ENCODE data around the gene CAB39.

Gene CAB39
- 177 to 433 (median 367) reads per million in 3 experiments for total RNA-seq

- DNase-seq, result peak; percentile 88
Measured at GRCh38 chr2:230712443-230713330, at the start of gene CAB39. CAB39 (plus strand) TSS chr2:230712842; CDS start chr2:230760002, 47,160 bp downstream.

GRCh38 chr2:230664128-230664527 lies 48.5 kb upstream of the CAB39 start:
- DNase-seq, result no peak

DNA sequence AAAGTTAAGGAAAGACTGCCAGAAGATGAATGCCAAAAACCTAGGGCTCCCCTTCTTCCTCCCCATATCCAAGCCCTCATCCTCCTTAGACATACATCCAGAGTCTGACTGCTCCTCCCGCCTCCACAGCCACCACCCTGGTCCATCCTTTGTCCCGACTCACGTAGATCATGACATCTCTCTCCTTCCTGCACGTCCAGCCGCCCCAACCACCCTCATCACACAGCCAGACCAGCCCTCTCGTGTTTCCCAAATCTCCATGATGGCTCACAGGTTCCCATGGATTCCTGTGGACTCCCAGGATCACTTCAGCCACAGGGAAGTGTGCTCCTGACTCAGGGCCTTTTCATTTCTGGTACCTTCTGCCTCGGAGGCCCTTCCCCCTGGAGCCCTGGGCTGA lies 47.8 kb upstream of the CAB39 start:
- DNase-seq, result no peak

DNA sequence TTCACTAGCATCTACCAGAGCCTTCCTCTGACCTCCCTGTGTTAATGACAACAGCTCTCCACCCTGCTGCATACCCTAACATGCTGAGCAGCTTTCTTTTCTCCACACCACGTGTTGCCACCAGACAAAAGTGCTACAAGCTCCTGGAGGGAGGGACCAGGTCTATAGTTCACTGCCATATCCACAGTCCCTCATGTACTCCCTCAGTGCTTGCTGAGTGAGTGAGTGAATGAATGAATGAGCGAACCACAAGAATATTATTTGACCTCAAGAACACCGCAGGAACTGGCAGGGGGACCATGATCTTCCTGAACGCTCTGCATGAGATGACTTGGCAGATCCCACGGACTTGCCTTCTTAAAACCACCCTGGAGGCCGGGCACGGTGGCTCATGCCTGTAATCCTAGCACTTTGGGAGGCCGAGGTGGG lies 47.4 kb upstream of the CAB39 start:
- DNase-seq, result no peak

- DNase-seq, result no peak
Measured at GRCh38 chr2:230666446-230666845, 46.2 kb upstream of the CAB39 start.

- no peak for DNase-seq
Measured at GRCh38 chr2:230666885-230667712, 45.5 kb upstream of the CAB39 start.

GRCh38 chr2:230668184-230668938 lies 44.3 kb upstream of the CAB39 start:
- no peak for DNase-seq

DNA sequence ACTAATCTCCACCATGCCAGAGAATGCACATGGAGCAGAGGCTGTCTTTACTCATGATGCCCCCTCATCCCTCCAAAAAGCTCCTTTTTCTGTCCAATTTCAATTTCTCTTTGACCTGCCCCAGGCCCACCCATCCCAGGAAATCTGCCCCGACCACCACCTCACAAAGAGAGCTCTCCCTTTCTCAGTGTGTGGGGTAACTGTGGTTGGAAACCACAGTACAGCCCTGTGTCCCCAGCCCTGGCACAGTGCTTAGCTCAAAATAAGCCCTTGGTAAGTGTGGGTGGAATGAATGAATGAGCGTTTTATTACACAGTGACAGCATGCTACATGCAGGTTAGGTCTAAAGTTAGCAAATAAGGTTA lies 43.7 kb upstream of the CAB39 start:
- no peak for DNase-seq

DNA sequence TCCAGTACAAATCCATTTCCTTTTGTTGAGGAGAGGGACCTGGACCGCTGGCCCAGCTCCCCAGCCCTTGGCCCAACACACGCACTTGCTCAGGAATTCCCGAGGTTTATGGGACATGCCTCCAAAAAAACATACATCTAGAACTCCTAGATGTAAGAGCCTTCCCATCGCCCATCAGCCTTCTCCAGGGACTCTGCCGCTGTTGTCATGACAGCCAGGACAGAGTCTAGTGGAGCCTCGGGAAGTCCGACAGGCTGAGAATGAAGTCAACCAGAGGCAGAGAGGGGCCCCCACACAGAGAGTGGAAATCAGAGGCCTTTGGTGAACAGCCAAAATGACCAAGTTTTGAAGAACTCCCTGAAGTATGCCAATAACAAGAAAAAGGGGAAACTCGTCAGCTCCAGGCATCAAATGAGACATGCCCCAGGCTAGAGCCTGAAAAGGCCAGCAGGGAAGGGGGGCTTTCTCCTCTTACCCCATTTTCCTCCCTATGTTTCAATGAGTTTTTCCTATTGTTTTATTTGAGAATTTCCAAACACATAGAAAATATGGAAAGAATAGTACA lies 43.2 kb upstream of the CAB39 start:
- DNase-seq, result no peak

- DNase-seq, result no peak
Measured at GRCh38 chr2:230671117-230671516, 41.5 kb upstream of the CAB39 start.

DNA sequence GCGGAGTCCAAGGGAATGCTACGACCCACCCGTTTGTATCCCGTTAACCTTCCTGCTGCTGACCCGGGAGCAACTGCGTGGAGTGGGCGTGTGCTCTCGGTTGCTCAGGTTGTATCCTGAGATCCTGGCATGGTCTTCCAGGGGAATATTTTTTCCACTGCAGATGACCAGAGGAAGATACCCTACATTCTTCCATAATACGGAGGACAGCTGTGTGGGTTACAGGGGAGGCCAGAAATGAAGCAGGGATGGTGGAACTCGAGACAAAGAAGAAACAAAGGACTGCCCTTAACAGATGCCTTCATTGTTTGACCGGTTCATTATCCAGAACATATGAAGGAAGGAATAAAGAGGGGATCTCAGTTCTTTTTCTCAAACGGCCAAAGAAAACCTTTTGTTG lies 39.8 kb upstream of the CAB39 start:
- DNase-seq, result no peak

GRCh38 chr2:230674401-230674800 lies 38.2 kb upstream of the CAB39 start:
- no peak for DNase-seq

GRCh38 chr2:230674966-230675672 lies 37.5 kb upstream of the CAB39 start:
- no peak for DNase-seq

DNA sequence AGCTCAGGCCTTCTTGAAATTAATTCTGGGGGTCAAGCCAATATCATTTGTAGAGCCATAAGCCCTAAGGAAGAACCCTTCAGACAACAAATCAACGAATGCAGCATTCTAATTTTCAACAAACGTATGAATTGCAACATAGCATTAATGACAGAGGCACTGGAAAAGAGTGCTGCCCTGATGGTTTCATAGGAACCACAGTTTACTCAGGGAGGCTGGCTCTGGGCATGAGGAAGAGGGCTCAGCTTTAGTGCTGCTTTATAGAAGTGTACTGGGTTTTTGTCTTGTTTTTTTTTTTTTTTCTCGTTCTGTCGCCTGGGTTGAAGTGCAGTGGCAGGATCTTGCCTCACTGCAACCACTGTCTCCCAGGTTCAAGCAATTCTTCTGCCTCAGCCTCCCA lies 36.1 kb upstream of the CAB39 start:
- DNase-seq, result no peak

- no peak for DNase-seq
Measured at GRCh38 chr2:230677201-230677946, 35.3 kb upstream of the CAB39 start.

DNA sequence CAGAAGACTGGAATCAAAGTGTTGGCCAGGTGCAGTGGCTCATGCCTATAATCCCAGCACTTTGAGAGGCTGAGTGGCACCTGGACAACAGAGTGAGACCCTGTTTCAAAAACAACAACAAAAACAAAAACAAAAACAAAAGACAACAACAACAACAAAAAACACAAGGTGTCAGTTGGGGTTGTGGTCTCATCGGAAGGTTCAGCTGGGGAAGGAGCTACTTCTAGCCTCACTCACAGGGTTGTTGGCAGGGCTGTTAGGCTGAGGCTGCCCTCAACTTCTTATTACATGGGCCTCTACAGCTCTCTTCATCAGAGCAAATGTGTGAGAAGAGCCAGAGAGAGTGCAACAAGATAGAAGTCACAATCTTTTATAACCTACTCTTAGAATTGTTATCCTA lies 34.6 kb upstream of the CAB39 start:
- DNase-seq, result no peak

DNA sequence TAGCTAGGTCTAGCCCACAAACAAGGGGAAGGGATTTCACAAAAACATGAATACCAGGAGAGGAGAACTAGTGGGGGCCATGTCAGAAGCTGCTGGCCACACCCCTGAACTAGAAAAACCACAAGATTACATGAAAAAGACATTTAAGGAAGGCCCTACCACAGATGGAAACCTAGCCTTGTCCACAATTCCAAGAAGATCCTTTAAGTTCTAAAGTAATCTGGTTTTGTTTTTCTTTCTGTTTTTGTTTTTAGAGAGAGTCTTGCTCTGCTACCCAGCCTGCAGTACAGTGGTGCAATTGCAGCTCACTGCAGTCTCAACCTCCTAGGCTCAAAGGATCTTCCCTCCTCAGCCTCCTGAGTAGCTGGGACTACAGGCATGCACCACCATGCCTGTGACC lies 34.2 kb upstream of the CAB39 start:
- DNase-seq, result no peak

DNA sequence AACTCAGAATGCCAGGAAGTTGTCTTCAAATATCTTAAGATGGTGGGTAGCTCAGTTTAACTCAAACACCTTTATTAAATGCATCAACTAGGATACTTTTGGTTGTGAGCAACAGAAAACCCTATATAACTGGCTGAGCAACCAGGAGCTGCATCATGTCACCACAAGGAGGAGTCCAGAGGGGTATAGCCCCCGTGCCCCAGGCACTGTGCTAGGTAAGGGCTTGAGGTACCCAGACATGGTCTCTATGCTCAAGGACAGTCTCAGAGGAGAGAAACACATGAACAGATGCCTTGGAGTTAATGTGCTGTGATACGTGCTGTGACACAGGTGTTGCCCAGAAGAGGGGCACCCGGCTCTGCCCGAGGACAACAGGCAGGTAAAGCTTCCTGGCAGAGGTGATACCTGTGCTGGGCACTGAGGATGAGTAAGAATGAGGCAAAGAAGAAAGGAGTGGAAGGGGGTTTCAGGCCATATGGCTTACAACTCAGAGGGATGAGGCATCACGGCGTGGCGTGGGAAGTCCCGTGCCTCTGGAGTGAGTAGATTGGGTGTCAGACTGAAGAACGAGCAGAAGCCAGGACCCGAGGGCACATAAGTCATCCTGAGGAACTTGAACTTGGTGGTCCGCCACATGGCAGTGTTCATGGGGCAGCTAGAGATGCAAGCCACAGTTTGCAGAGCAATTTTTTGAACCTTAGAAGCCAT lies 32.0 kb upstream of the CAB39 start:
- no peak for DNase-seq

DNA sequence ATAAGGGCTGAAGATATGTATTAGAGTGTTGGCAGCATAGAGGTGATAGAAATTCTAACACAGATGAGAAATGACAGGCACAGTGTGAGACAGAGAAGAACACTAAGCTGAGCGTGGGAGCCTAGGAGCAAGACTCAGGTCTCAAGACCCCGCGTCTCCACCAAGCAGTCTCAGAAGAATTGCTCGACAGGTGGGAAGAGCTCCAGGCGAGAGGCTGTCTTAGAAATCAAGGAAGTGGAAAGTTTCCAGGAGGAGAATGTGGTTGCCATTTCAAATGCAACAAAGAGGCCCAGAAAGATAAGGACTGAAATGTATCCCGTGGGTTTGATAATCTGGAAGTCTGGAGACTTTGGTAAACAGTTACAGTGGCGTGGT lies 31.5 kb upstream of the CAB39 start:
- no peak for DNase-seq

GRCh38 chr2:230682546-230682945 lies 30.1 kb upstream of the CAB39 start:
- DNase-seq, result no peak

Measured in central memory CD4-positive, alpha-beta T cell (primary cell).